Smooth muscle cell of the brain vasculature (primary cell): ENCODE measurements around the gene ATP8B2.
"Not testable (repeated sequence)": the region's sequence is repeated elsewhere in the genome, so short reads cannot be mapped to it uniquely, and the experiment has no call there.

Source experiments
- DNase-seq: peaks from one replicate; pipeline ENCODE4 v3.0.0-alpha.2; 2012; ENCODE audit warnings: low read depth, low spot score

The ATP8B2 gene

GRCh38 chr1:154324669-154325582 lies at the start of gene ATP8B2:
ATP8B2 (plus strand) TSS chr1:154325525; CDS start chr1:154328142, 2,617 bp downstream.
- DNase-seq: no peak

- no peak for DNase-seq
Observed at GRCh38 chr1:154276797-154277196, 48.5 kb upstream of the ATP8B2 start.

GRCh38 chr1:154287591-154287990 lies 37.7 kb upstream of the ATP8B2 start:
- DNase-seq: not testable (repeated sequence)

GRCh38 chr1:154288661-154289060 lies 36.7 kb upstream of the ATP8B2 start:
- no peak for DNase-seq

- no peak for DNase-seq
Observed at GRCh38 chr1:154290921-154291320, 34.4 kb upstream of the ATP8B2 start.

- no peak for DNase-seq
Observed at GRCh38 chr1:154295408-154296235, 29.7 kb upstream of the ATP8B2 start.

GRCh38 chr1:154301582-154301981 lies 23.7 kb upstream of the ATP8B2 start:
- DNase-seq: no peak

GRCh38 chr1:154304664-154305337 lies 20.5 kb upstream of the ATP8B2 start:
- DNase-seq: no peak

- DNase-seq: no peak
Observed at GRCh38 chr1:154306151-154306550, 19.2 kb upstream of the ATP8B2 start.

- DNase-seq: not testable (repeated sequence)
Observed at GRCh38 chr1:154307670-154308270, 17.6 kb upstream of the ATP8B2 start.

GRCh38 chr1:154309136-154309535 lies 16.2 kb upstream of the ATP8B2 start:
- DNase-seq: not testable (repeated sequence)

GRCh38 chr1:154312229-154313065 lies 12.9 kb upstream of the ATP8B2 start:
- DNase-seq: not testable (repeated sequence)

- no peak for DNase-seq
Observed at GRCh38 chr1:154313066-154313356, 12.3 kb upstream of the ATP8B2 start.

- DNase-seq: not testable (repeated sequence)
Observed at GRCh38 chr1:154314226-154314625, 11.1 kb upstream of the ATP8B2 start.

GRCh38 chr1:154316704-154317103 lies 8.6 kb upstream of the ATP8B2 start:
- DNase-seq: no peak

- no peak for DNase-seq
Observed at GRCh38 chr1:154318386-154318785, 6.9 kb upstream of the ATP8B2 start.

GRCh38 chr1:154320882-154321608 lies 4.3 kb upstream of the ATP8B2 start, which contains the start of gene AQP10:
AQP10 (plus strand) TSS chr1:154321093; CDS start chr1:154321156, 63 bp downstream.
- DNase-seq: no peak

- DNase-seq: not testable (repeated sequence)
Observed at GRCh38 chr1:154321609-154321934, 3.8 kb upstream of the ATP8B2 start.

GRCh38 chr1:154323493-154323892 lies 1.8 kb upstream of the ATP8B2 start:
- no peak for DNase-seq

GRCh38 chr1:154324241-154324640 lies 1.1 kb upstream of the ATP8B2 start:
- no peak for DNase-seq
